OCI-LY3 (cell line): ENCODE results near the gene EEF2.
A peak's percentile ranks its signal among the peaks of the same experiment; 100 is the strongest.

Experiments
- H2AFZ ChIP-seq: fragments of 200-600, 300-600 bp; shearing (Covaris generic); 2 replicates; pipeline ENCODE4 v1.6.0; 2014; ENCODE audit warnings: antibody characterized with exemption, low read depth, low read length
- H3K27ac ChIP-seq: fragments of 200-600, 300-600 bp; sonication (generic); 2 replicates; pipeline ENCODE4 v1.5.1; 2014; ENCODE audit warnings: mild to moderate bottlenecking, low read length, moderate library complexity, mixed read lengths
- H3K27me3 ChIP-seq: fragments of 200-600, 300-600 bp; sonication (generic); 2 replicates; pipeline ENCODE4 v1.6.1; 2014; ENCODE audit warnings: low read depth, low read length, mixed read lengths
- H3K36me3 ChIP-seq: fragments of 200-600, 300-600 bp; sonication (generic); replicated peaks from 2 replicates; pipeline ENCODE3; 2014; ENCODE audit warnings: low read depth, low read length, mixed read lengths
- H3K4me1 ChIP-seq: fragments of 300-600, 200-600 bp; sonication (generic); 2 replicates; pipeline ENCODE4 v1.6.1; 2014; ENCODE audit warnings: low read length, mixed read lengths
- H3K4me2 ChIP-seq: fragments of 200-600, 300-600 bp; sonication (generic); 2 replicates; pipeline ENCODE4 v1.6.1; 2014; ENCODE audit warnings: low read length, mixed read lengths
- H3K4me3 ChIP-seq: fragments of 300-600, 200-600 bp; sonication (generic); 2 replicates; pipeline ENCODE4 v1.5.1; 2014; ENCODE audit warnings: antibody characterized with exemption, mild to moderate bottlenecking, low read length, moderate library complexity
- H3K79me2 ChIP-seq: fragments of 300-600, 200-600 bp; shearing (Covaris generic); 2 replicates; pipeline ENCODE4 v1.6.1; 2014; ENCODE audit warnings: mild to moderate bottlenecking, low read length, mixed read lengths
- H3K9ac ChIP-seq: fragments of 300-600, 200-600 bp; shearing (Covaris generic); 2 replicates; pipeline ENCODE4 v1.6.0; 2014; ENCODE audit warnings: mild to moderate bottlenecking, low read length, moderate library complexity
- H3K9me3 ChIP-seq: fragments of 200-600, 300-600 bp; shearing (Covaris generic); 2 replicates; pipeline ENCODE4 v1.6.1; 2014; ENCODE audit warnings: low read length, mixed read lengths; ENCODE audit not compliant: insufficient read depth
- H4K20me1 ChIP-seq: fragments of 200-600, 300-600 bp; sonication (generic); 2 replicates; pipeline ENCODE4 v1.6.1; 2016; ENCODE audit warnings: low read length, mixed read lengths; ENCODE audit not compliant: insufficient read depth
- CTCF ChIP-seq: fragments of 200-600, 300-600 bp; sonication (generic); IDR thresholded peaks from 2 replicates; pipeline ENCODE4 v1.5.1; 2014; ENCODE audit warnings: antibody characterized with exemption, low read length, low read depth
- EZH2phosphoT487 ChIP-seq: fragments of 200-600 bp; shearing (Covaris generic); IDR thresholded peaks from 2 replicates; pipeline ENCODE4 v1.6.1; 2018; ENCODE audit warnings: antibody characterized with exemption, mixed run types, low read depth

Gene EEF2

DNA sequence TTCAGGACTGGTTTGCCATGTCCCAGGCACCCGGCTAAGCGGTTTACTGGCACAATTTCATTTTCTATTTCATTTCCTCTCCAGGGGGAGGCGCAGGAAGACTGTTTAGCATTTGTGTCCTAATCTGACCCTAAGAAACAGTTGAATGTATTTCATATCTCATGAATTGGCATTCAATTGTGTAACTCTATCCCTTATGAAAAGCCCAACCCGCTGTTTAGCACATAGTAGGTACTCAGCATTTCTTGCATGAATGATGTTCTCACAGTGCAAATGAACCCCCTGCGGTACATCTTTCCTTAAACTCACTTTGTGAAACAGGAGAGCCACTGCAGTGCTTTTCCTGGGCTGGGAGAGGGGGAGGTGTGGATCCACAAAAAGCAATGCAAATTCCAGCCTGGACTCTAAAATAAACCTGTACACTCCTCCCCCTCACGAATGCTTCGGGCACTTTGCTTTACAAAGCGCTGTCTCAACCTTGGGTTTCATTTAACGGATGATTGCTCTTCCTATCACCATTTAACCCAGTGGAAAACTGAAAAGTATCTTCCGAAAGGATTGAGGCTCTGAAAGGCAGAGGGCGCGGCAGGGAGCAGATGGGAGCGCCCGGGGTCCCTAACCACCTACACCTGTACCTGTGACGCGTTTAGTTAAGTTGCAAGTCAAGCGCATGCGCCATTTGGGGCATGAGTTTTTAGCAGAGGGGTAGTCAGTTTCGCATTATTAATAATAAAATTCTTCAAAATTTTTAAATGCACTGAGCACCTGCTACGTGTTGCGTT lies 1.2 kb upstream of the EEF2 start:
- peak overlapping the region; percentile 82 for H3K27ac ChIP-seq
- peak overlapping the region; percentile 90 for H3K4me3 ChIP-seq
- peak overlapping the region; percentile 63 for H3K9ac ChIP-seq
- no peaks in the 10 kb centered on the region for H3K9me3 ChIP-seq
- H3K4me1 ChIP-seq: peaks cover 33% of the 10 kb centered on the region
- peaks cover 37% of the 10 kb centered on the region for H3K36me3 ChIP-seq
- H3K79me2 ChIP-seq: peaks cover 42% of the 10 kb centered on the region
- peak; percentile 87 for TF ChIP-seq CTCF
- no peak for TF ChIP-seq EZH2phosphoT487
- peak overlapping the region; percentile 98 for H3K4me2 ChIP-seq
- H4K20me1 ChIP-seq: peaks cover 37% of the 10 kb centered on the region
- peak overlapping the region; percentile 93 for H2AFZ ChIP-seq
- H3K27me3 ChIP-seq: no peaks in the 10 kb centered on the region

DNA sequence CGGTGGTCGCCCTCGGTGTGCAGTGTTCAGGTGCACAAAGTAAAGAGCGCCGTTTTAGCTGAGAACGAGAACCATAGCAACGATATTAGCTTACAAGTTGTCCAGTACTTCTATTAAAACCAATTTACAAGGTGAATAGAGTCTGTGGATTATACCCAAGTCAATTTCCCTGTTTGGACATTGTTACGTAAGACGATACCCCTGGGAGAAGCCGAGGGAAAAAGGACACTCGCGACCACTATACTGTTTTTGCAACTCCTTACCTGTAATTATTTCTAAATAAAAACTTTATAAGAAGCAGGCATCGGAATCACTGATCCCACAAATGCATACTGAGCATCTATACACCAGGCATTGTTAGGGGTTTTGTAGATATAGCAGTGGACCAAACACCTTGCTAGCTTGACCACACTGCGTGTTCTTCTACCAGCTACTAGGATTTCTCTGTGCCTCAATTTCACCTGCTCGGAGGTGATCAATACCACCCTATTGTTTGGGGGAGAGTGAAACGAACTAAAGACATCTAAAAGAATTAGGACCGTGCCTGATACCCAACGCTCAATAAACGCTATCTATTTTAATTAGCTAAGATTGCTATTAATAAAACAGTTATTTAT lies 488 bp upstream of the EEF2 start:
- no peaks in the 10 kb centered on the region for H3K27me3 ChIP-seq
- H2AFZ ChIP-seq: peak overlapping the region; percentile 93
- peak overlapping the region; percentile 90 for H3K4me3 ChIP-seq
- peak overlapping the region; percentile 98 for H3K4me2 ChIP-seq
- H3K79me2 ChIP-seq: peaks cover 49% of the 10 kb centered on the region
- H3K4me1 ChIP-seq: peaks cover 33% of the 10 kb centered on the region
- no peak for TF ChIP-seq EZH2phosphoT487
- no peak for TF ChIP-seq CTCF
- H3K9me3 ChIP-seq: no peaks in the 10 kb centered on the region
- H3K36me3 ChIP-seq: peaks cover 44% of the 10 kb centered on the region
- H3K9ac ChIP-seq: peak overlapping the region; percentile 63
- H3K27ac ChIP-seq: peak overlapping the region; percentile 82
- H4K20me1 ChIP-seq: peaks cover 44% of the 10 kb centered on the region

DNA sequence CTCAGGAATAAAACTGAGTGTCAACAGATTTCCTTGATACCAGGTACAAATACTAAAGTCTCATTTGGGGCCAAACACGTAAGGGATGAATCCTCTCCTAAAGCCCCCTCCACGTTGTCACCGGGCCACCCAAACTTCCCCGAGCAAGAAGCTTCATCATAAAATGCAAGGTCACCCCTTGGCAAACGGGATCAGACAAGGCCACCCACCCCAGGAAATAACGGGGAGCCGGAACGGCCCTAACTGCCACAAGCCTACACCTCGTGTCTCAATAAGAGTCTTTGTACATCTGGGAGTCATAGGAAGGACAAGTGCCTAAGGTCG lies 717 bp downstream of the EEF2 start:
- no peak overlapping the region for H2AFZ ChIP-seq
- no peaks in the 10 kb centered on the region for H3K27me3 ChIP-seq
- H3K27ac ChIP-seq: peak overlapping the region; percentile 76
- peaks cover 56% of the 10 kb centered on the region for H3K36me3 ChIP-seq
- peak overlapping the region; percentile 90 for H3K4me3 ChIP-seq
- H3K4me1 ChIP-seq: peaks cover 31% of the 10 kb centered on the region
- peak overlapping the region; percentile 95 for H3K4me2 ChIP-seq
- TF ChIP-seq EZH2phosphoT487: no peak
- TF ChIP-seq CTCF: no peak
- H3K9ac ChIP-seq: peak overlapping the region; percentile 95
- peaks cover 61% of the 10 kb centered on the region for H3K79me2 ChIP-seq
- no peaks in the 10 kb centered on the region for H3K9me3 ChIP-seq
- H4K20me1 ChIP-seq: peaks cover 56% of the 10 kb centered on the region

DNA sequence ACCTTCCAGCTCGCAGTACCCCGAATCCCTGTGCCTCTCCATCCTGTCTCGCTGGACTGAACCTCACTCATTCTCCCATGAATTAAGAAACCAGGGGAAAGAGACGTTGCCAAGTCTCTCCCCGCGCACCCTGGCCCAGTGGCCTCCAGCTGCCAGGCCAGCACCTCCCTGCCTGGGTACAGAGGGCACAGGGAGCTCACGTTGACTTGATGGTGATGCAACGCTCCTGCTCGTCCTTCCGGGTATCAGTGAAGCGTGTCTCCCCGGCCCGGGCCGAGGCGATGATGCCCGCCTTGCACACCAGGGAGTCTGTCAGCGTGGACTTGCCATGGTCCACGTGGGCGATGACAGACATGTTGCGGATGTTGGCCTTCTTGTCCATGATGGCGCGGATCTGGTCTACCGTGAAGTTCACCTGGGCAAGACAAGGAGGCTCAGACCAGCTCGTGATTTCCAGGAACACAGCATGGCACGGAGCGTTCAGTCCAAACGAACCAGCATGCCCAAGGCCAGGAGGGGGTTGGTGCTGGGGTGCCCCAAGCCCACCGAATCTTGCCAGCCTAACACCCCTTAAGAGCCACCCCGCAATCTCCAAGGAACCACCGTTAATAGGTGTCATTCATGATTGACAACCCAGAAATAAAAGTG lies 1.2 kb downstream of the EEF2 start:
- Histone ChIP-seq H2AFZ (no peak overlapping the region), H3K27me3 (no peaks in the 10 kb centered on the region), H4K20me1 (peaks cover 61% of the 10 kb centered on the region), H3K4me3 (peak overlapping the region; percentile 90), H3K4me1 (peaks cover 26% of the 10 kb centered on the region), H3K4me2 (peak overlapping the region; percentile 95), H3K36me3 (peaks cover 61% of the 10 kb centered on the region), H3K9ac (peak overlapping the region; percentile 95), H3K27ac (peak overlapping the region; percentile 76), H3K79me2 (peaks cover 66% of the 10 kb centered on the region), H3K9me3 (no peaks in the 10 kb centered on the region)
- no peak for TF ChIP-seq EZH2phosphoT487
- TF ChIP-seq CTCF: no peak
